OCI-LY1 (cell line): ENCODE results near the gene PTPN4.

ENCODE experiments used
- EZH2 ChIP-seq: fragments of 200-600 bp; sonication (generic), shearing (Covaris generic); IDR thresholded peaks from 2 replicates; pipeline ENCODE4 v1.8.0; 2017; ENCODE audit warnings: borderline replicate concordance, mixed run types, mild to moderate bottlenecking, antibody characterized with exemption, low read length, moderate library complexity, mixed read lengths
- TF ChIP-seq, protein P1 (sequence below): fragments of 200-600 bp; sonication (generic), shearing (Covaris generic); IDR thresholded peaks from 2 replicates; pipeline ENCODE4 v1.5.1; 2017; ENCODE audit warnings: mild to moderate bottlenecking, antibody characterized with exemption, low read length, moderate library complexity, mixed read lengths

DNA sequence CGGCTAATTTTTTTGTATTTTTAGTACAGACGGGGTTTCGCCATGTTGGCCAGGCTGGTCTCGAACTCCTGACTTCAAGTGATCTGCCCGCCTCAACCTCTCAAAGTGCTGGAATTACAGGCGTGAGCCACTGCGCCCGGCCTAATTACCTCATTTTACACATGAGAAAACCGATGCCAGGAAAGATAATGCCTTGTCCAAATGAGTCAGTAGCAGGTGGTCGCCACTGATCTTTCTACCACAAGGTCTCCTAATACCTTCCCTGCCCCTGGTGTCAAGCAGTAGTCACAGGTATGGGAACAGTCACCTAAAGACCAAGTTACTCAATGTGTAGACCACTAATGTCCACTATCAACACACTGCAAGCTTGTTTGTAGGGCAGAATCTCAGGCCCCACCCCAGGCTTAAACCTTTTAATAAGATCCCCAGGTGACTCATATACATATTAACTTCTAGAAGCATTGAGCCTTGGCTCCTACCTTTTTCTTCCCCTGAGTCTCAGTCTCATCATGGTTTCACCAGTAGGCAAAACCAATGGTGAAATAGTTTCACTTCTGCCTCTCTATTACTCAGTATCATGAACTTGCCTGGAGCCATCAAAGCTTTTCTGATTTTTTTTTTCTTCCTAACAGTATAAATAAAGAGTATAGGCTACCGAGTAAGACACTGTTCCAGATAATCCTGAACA is 246.3 kb downstream of the PTPN4 start:
- TF ChIP-seq, protein P1, sequence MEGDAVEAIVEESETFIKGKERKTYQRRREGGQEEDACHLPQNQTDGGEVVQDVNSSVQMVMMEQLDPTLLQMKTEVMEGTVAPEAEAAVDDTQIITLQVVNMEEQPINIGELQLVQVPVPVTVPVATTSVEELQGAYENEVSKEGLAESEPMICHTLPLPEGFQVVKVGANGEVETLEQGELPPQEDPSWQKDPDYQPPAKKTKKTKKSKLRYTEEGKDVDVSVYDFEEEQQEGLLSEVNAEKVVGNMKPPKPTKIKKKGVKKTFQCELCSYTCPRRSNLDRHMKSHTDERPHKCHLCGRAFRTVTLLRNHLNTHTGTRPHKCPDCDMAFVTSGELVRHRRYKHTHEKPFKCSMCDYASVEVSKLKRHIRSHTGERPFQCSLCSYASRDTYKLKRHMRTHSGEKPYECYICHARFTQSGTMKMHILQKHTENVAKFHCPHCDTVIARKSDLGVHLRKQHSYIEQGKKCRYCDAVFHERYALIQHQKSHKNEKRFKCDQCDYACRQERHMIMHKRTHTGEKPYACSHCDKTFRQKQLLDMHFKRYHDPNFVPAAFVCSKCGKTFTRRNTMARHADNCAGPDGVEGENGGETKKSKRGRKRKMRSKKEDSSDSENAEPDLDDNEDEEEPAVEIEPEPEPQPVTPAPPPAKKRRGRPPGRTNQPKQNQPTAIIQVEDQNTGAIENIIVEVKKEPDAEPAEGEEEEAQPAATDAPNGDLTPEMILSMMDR: no peak
- no peak for TF ChIP-seq EZH2
